ENCODE measurements around the gene RUNX2.

RUNX2 gene

DNA sequence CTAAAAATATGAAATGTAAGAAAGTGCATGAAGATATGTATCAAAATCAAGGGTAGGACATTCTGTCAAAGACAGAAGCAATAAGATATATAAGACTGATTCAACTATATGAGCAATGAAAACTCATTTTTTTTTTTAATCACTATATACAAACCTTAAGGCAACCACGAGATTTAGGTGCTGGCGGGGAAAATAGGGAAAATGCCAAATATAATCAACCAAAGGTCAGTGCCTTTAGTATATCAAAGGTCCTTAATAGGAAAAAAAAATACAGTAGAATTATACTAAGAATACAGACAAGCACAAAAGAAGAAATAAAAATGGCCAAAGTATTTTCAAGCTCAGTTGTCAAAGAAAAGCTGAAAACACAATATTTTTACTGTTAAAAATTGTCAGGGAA is 25.5 kb downstream of the RUNX2 start:
- TF ChIP-seq, protein P1, sequence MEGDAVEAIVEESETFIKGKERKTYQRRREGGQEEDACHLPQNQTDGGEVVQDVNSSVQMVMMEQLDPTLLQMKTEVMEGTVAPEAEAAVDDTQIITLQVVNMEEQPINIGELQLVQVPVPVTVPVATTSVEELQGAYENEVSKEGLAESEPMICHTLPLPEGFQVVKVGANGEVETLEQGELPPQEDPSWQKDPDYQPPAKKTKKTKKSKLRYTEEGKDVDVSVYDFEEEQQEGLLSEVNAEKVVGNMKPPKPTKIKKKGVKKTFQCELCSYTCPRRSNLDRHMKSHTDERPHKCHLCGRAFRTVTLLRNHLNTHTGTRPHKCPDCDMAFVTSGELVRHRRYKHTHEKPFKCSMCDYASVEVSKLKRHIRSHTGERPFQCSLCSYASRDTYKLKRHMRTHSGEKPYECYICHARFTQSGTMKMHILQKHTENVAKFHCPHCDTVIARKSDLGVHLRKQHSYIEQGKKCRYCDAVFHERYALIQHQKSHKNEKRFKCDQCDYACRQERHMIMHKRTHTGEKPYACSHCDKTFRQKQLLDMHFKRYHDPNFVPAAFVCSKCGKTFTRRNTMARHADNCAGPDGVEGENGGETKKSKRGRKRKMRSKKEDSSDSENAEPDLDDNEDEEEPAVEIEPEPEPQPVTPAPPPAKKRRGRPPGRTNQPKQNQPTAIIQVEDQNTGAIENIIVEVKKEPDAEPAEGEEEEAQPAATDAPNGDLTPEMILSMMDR (IDR thresholded peaks at IDR 0.05; ENCODE audit: extremely low read depth, missing control alignments), result no peak

DNA sequence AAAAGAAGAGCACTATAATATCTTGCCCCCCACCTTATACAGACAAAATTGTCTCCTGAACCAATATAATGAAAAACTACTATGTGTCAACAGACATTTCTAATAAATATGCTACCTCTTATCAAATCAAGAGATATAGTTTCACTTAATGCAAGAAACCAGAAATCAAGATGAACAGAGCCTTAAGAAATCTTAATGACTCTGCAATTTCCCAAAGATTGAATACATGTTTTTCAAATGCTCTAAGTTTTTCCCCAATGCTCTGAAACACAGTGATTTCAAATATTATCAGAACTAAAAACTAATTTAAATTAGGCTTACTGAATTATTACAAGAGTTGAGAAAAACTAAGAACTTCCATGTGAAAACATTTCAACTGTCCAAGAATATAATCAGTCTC is 36.3 kb downstream of the RUNX2 start:
- DNase-seq (ENCODE audit: low spot score), result no peak
- TF ChIP-seq, protein P1 (IDR thresholded peaks at IDR 0.05; ENCODE audit: extremely low read depth, missing control alignments), result no peak

More for the DNA sequence above, 25.5 kb downstream of the RUNX2 start:
- no peak for DNase-seq (ENCODE audit: low spot score)

DNA sequence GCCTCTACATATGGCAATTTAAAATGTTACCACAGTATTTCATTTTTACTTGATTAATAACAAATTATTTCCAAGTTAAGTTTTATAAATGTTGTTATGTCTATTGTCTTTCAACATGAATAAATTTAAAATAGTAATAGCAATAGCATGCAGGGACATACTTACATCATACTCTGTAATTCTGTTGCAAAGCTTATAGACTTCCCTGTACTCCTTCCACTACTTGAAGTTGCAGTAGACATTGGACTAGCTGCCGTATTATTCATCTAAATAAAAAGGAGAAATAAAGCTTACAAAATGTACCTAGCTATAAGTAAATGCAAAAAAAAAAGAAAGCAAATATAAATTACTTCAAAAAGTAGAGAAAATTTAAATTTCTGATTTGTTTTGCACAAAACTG is 36.9 kb downstream of the RUNX2 start:
- TF ChIP-seq, protein P1 (IDR thresholded peaks at IDR 0.05; ENCODE audit: extremely low read depth, missing control alignments), result no peak
- DNase-seq (ENCODE audit: low spot score), result no peak

DNA sequence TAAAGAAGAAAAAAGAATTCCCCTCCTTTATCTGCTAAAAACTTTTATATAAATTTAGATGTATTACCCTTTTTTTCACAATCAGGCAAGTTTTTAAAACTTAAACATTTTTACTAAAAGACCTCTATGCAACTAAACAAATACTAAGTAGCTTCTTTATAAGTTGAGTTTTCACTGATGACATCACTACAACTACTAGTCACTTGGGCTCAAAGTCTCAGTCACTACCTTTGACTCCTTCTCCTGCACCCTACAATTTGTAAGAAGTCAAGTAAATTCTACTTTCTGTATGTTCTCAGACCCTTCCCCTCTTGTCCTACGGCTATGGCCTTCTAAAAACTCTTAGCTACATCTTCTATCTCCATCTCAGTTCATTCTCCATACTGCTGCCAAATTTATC is 38.4 kb downstream of the RUNX2 start:
- DNase-seq (ENCODE audit: low spot score), result no peak
- TF ChIP-seq, protein P1 (IDR thresholded peaks at IDR 0.05; ENCODE audit: extremely low read depth, missing control alignments), result no peak

DNA sequence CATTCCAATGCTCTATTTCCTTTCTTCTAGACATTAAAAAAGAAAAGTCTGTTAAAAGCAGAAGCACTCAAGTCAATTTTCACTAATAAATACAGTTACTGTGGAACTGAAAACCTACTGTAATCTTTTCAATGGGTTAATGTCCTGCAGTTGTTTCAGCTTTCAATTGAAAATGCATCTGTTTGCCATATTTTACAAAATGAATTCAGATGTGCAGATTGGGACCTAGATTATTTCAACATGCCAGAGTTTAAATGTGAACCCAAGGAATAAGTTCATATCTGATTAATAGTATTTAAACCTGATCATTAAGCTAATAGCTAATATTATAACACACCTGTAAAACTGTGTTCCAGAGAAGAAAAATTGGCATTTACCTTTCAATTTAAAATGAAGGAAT is 39.9 kb downstream of the RUNX2 start:
- no peak for DNase-seq (ENCODE audit: low spot score)
- TF ChIP-seq, protein P1 (IDR thresholded peaks at IDR 0.05; ENCODE audit: extremely low read depth, missing control alignments), result no peak

DNA sequence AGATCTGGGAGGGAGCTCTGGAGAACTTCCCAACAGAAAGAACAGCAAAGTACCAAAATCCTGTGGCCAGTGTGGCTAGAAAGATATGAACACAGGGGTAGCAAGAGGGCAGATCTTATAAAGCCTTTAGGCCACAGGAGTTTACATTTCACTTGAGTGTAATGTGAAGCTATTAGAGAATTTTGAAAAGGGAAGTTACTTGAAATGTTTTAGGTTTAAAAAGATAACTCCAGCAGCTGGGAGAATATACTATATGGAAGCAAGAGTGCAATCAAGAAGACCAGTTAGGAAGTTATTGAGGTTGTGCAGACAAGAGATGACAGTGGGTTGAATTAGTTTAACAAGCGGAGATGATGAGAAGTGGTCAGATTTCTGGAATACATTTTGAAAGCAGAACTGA is 41.7 kb downstream of the RUNX2 start:
- no peak for DNase-seq (ENCODE audit: low spot score)
- TF ChIP-seq, protein P1 (IDR thresholded peaks at IDR 0.05; ENCODE audit: extremely low read depth, missing control alignments), result no peak

DNA sequence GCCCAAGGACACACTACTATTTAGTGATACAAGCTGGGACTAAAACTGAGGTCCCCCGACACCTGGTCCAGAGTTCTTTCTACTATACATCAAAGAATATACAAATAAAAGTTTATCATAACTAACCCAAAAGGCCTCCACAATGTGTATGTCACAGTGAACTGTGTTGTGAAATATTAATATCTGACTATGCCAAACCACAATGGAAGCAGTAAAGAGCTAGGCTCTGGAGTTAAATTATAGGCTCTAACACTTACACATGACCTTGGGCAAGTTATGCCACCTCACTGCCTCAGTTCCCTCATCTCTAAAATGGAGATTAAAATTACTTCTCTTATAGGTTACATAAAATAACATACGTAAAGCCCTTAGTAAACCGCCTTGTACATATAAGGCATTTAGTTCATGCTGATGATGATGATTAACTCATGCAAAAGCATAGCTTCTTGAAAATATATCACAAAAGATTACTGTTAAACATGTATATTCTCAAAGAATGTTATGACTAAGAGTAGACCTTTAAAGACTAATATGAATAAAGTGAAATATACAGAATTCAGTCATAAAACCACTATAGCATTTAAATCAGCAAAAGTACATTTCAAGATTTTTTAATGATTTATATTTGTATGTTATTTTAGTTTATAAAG is 43.9 kb downstream of the RUNX2 start:
- TF ChIP-seq, protein P1 (IDR thresholded peaks at IDR 0.05; ENCODE audit: extremely low read depth, missing control alignments), result no peak

More for the DNA sequence above, 43.9 kb downstream of the RUNX2 start:
- no peak for DNase-seq (ENCODE audit: low spot score)
